ENCODE measurements around the gene SPEG. TPM values are rescaled to one million over a fixed set of nuclear protein-coding genes. Genes with fewer than 3 reads are reported as not detected.

Gene SPEG
- total RNA-seq, 1 donor from 2014 or later = 0.09 TPM

GRCh38 chr2:219485201-219485580, 50.5 kb downstream of the SPEG start:
- H3K36me3 Mint-ChIP-seq (ENCODE audit: low read depth) = no peaks in the 10 kb centered on the region
- no peaks in the 10 kb centered on the region for H3K9me3 Mint-ChIP-seq
- ChIA-PET POLR2A (no interaction called here), CTCF (no interaction called here)
- TF ChIP-seq CTCF (IDR thresholded peaks at IDR 0.05) = no peak
- ATAC-seq (ENCODE audit: low read depth) (no peak), DNase-seq (no peak)
- H3K27me3 Mint-ChIP-seq = peaks cover 50% of the 10 kb centered on the region
- H3K27ac Mint-ChIP-seq = no peak overlapping the region
- peaks cover 8% of the 10 kb centered on the region for H3K4me1 Mint-ChIP-seq
- no peak overlapping the region for H3K4me3 Mint-ChIP-seq
- intact Hi-C loops (cut with micrococcal nuclease) = no loop called here

GRCh38 chr2:219486380-219486959, 51.8 kb downstream of the SPEG start:
- H3K4me3 Mint-ChIP-seq = no peak overlapping the region
- H3K27ac Mint-ChIP-seq = no peak overlapping the region
- no peaks in the 10 kb centered on the region for H3K36me3 Mint-ChIP-seq (ENCODE audit: low read depth)
- intact Hi-C loops (cut with micrococcal nuclease) = no loop called here
- DNase-seq = no peak
- peaks cover 47% of the 10 kb centered on the region for H3K27me3 Mint-ChIP-seq
- ChIA-PET CTCF (no interaction called here), POLR2A (no interaction called here)
- H3K4me1 Mint-ChIP-seq = peaks cover 8% of the 10 kb centered on the region
- TF ChIP-seq CTCF (IDR thresholded peaks at IDR 0.05) = no peak
- no peak for ATAC-seq (ENCODE audit: low read depth)
- H3K9me3 Mint-ChIP-seq = no peaks in the 10 kb centered on the region

GRCh38 chr2:219488149-219488843, 53.7 kb downstream of the SPEG start:
- DNase-seq = no peak
- Mint-ChIP-seq H3K4me1 (peaks cover 8% of the 10 kb centered on the region), H3K27me3 (peaks cover 44% of the 10 kb centered on the region), H3K27ac (no peak overlapping the region), H3K36me3 (ENCODE audit: low read depth) (no peaks in the 10 kb centered on the region), H3K4me3 (no peak overlapping the region), H3K9me3 (no peaks in the 10 kb centered on the region)
- CTCF ChIA-PET = no interaction called here
- ATAC-seq (ENCODE audit: low read depth) = no peak
- POLR2A ChIA-PET = no interaction called here
- no peak for TF ChIP-seq CTCF (IDR thresholded peaks at IDR 0.05)
- intact Hi-C loops (cut with micrococcal nuclease) = no loop called here

GRCh38 chr2:219488844-219489194, 54.2 kb downstream of the SPEG start:
- H3K9me3 Mint-ChIP-seq = no peaks in the 10 kb centered on the region
- intact Hi-C loops (cut with micrococcal nuclease) = no loop called here
- ATAC-seq (ENCODE audit: low read depth) = no peak
- H3K27me3 Mint-ChIP-seq = peaks cover 48% of the 10 kb centered on the region
- no peaks in the 10 kb centered on the region for H3K36me3 Mint-ChIP-seq (ENCODE audit: low read depth)
- POLR2A ChIA-PET = no interaction called here
- CTCF ChIA-PET = no interaction called here
- no peak overlapping the region for H3K27ac Mint-ChIP-seq
- H3K4me1 Mint-ChIP-seq = peaks cover 8% of the 10 kb centered on the region
- TF ChIP-seq CTCF (IDR thresholded peaks at IDR 0.05) = no peak
- H3K4me3 Mint-ChIP-seq = no peak overlapping the region
- DNase-seq = no peak

GRCh38 chr2:219489315-219489714, 54.7 kb downstream of the SPEG start:
- Mint-ChIP-seq H3K36me3 (ENCODE audit: low read depth) (no peaks in the 10 kb centered on the region), H3K27me3 (peaks cover 49% of the 10 kb centered on the region), H3K9me3 (no peaks in the 10 kb centered on the region), H3K4me1 (peaks cover 3% of the 10 kb centered on the region), H3K27ac (no peak overlapping the region), H3K4me3 (no peak overlapping the region)
- DNase-seq (no peak), ATAC-seq (ENCODE audit: low read depth) (no peak)
- no peak for TF ChIP-seq CTCF (IDR thresholded peaks at IDR 0.05)
- intact Hi-C loops (cut with micrococcal nuclease) = no loop called here
- CTCF ChIA-PET = no interaction called here
- POLR2A ChIA-PET = no interaction called here
